Stimulated activated CD4-positive, alpha-beta T cell treated with anti-CD3 and anti-CD28 coated beads, Interleukin-2, amount 100 ng/mL, for 24 hours (primary cell): ENCODE measurements around the gene TAMALIN.

Experiments
- DNase-seq, 2 donors: peaks; one replicate each; pipeline ENCODE4 v3.0.0-alpha.2; 2020

TAMALIN gene

DNA sequence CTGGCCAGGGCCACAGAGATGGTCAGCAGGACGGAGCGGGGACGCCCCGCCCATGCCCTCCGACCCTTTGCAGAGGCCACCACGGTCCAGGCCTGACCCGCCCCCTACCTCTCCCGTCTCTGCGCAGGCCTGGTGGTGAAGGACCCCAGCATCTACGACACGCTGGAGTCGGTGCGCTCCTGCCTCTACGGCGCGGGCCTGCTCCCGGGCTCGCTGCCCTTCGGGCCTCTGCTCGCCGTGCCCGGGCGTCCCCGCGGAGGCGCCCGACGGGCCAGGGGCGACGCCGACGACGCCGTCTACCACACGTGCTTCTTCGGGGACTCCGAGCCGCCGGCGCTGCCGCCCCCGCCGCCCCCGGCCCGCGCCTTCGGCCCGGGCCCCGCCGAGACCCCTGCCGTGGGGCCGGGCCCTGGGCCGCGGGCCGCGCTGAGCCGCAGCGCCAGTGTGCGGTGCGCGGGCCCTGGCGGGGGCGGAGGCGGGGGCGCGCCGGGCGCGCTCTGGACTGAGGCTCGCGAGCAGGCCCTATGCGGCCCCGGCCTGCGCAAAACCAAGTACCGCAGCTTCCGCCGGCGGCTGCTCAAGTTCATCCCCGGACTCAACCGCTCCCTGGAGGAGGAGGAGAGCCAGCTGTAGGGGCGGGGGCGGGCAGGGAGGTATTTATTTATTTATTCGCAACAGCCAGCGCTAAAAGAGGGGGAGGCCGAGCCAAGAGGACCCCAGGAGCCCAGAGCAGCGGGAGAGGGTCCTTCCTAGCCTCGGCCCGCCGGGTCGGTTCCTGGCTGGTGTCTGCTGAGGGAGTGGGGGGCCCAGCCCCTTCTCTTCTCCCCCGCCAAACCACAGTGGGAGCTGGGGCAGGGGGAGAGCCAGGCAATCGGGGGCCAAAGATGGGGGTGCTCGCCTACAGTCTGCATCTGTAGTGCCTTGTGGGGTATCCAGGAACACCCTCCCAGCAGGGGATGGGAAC, 8.1 kb downstream of the TAMALIN start:
- DNase-seq, result no peak

DNA sequence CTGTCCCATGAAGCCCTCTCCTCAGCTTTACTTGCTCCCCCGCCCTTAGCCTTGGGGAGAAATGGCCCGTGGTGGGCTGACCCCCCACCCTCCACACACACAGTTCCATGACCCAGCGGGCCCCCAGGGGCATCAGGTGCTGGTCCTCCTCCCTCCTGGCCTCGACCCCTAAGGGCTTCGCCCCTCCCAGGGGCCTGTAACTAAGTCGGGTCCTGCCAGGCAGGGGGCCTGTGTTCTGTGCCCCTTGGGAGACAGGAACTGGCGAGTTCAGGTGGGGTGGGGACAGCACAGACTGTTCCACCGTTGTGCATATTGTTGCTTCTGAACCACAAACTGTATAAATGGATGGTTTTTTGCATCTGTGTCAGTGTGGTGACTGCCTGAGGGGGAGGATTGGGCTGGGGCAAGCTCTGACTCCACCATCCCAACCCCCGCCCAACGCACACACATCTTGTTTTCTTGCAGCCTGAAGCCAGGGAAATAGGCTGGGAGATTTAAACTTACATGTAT, 8.8 kb downstream of the TAMALIN start:
- DNase-seq, result no peak

DNA sequence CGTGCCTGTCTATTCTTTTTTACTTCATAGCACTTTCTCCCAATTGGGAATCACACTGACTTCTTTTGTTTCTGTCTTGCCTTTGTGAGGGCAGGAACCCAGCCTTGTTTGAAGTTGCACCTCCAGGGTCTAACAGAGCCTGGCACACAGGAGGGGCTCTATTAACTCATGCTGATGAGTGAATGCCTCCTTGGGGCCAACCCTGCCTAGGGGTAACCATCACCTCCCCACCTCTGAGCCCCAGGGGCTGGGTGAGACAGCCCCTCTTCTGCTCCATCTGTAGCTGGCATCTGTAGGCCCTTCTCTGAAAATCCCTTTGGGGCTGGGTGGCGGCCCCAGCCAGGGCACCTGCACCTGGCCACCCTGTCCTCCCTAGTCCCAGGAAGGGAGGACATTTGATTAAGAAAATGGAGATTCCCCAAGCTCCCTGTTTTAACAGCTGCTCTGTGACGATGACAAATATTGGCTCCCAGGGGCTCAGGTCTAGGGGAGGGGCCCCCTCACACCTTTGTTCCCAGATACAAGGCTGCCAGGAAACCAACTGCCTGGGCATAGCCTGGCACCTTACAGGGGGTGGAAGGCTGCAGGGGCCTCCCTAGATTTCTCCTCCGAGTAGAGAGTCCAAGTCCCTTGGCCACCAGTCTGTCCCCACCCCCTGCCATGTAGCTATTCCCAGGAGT, 11.8 kb downstream of the TAMALIN start:
- no peak for DNase-seq

DNA sequence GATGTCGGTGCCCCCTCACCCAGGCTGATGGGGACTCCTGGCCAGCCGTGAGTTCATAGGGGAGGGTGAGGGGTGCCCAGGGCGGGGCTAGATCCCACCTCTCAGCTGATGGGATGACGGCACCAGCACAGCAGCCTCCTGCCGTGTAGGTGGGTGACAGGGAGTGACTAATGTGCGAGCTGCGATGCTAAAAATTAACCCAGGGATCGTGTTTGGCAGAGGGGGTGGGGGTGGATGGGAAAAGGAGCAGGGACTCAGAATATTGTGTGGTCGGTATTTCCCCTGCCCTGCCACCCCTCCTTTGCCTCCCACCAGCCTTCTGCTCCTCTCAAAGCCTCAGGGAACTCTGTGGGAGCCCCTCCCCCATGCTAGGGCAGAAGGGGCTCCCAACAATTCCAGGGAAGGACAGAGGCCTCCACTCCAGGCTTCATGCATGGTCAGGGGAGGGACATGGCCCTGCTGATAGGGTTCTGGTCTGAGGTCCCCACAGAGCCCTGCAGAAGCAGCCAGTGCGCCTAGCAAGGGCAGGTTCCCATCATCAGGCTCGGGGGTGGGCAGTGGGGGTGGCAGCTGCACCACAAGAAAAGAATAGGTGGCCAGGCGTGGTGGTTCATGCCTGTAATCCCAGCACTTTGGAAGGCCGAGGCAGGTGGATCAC, 12.5 kb downstream of the TAMALIN start:
- no peak for DNase-seq

DNA sequence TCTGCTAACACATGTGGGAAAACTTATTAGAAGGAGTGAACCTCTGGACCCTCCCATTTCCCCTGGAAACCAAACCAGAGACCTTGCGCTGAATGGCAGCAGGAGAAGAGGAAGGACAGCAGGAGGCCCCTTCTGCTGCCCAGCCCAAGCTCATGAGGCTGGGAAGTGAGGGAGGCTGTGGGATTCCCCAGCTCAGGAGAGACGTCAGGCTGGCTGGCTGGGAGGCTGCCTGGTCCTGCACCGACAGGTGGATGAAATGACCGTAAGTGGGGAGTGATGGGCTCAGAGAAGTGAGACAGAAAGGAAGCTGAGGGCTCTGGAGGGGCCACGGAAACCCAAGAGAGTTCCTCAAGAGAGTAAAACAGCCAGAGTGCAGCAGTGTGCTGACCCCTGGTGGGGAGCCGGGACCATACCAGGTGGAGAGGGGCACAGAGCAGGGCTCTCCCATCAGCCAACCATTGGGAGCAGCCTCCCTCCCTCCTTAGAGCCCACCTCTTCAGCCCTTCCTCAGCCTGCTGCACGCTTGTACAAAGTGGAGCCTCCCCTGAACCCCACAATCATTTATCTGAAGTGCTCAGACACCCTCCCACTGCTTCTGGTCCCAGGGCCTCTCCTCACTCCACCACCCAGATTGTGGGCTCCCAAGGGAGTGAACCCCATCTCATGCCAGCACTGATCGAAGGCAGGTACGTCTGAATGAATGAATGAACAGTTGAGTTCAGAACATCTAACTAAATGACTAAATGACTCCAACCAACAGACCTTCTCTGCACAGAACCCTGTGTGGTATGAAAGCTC, 14.0 kb downstream of the TAMALIN start:
- DNase-seq, result peak; percentile 68 to 69

DNA sequence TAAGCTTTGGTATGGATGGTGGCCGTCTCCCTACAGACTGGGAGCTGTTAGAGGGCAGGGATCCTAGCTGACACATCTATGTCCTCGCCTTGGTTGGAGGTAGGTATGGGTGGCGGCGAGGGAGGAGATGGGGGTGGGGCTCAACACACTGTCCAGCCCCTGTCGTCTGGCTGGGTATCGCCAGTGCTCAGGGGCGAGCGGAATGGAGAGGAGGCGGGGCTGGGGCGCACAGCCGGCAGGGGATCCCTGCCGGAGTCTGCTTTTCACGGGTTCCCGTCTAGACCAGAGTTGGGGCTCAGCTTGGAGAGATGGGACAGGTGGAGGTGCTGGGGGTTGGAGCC, 16.1 kb downstream of the TAMALIN start:
- no peak for DNase-seq

DNA sequence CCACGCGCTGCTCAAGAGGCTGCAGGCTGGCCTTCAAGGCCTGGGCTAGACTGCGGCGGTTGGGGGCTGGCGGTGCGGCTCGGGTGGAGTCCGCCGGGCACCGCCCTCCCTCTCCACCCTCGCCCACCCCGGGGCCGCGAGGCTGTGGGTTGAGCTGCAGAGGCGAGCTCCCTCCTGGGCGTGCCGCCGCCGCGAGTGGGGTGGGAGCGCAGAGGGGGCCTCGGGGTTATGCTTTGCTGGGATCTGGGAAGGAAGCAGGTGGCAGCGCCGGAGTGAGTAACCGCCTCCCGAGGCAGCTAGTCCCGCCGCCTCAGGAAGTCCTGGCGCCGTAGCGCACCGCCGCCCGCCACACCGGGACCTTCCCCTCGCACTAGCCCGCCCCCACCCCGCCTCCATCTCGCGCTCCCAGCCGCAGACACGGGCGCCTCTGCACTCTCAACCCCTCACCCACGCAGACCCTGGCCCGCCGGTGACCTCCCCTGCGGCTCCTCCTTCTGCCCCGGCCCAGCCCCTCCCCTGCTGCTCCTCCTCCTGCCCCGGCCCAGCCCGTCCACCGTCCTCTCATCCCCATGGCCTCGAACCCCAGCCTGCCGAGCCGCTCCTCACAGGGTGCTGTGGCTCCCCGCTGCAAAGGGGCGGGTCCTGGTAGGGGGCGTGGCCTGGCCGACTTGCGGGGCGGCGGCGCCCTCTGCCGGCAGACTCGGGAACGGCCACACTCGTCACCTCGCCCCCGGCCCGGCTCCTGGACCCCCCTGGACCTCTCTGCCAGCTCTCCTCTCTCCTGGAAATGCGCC, 16.6 kb downstream of the TAMALIN start:
- peak; percentile 95 to 97 for DNase-seq

DNA sequence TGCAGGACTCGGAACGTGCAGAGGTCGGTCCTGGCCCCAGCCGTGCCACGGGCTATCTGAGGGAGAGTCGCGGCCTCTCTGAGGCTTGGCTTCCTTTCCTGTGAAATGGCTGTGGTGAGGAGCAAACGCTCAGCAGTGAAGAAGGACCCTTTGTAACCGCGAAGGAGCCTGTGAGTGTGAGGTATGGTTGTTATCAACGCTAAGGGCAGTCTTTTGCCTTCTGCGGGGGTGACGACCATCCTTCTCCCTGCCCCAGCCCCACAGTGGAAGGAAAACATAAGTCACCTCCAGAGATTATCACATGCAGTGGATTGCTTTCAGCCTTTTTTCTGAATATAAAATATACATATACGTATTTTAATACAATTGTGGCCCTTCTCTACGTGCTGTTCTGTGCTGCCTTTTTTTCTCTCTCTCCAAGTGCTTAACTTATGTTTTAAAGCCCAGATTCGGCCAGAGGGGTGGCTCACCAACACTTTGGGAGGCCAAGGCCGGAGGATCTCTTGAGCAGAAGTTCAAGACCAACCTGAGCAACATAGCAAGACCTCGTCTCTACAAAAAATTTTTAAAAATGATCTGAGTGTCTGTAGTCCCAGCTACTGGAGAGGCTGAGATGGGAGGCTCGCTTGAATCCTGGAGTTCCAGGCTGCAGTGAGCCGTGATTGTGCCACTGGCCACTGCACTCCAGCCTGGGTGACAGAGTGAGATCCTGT, 17.4 kb downstream of the TAMALIN start:
- no peak for DNase-seq

DNA sequence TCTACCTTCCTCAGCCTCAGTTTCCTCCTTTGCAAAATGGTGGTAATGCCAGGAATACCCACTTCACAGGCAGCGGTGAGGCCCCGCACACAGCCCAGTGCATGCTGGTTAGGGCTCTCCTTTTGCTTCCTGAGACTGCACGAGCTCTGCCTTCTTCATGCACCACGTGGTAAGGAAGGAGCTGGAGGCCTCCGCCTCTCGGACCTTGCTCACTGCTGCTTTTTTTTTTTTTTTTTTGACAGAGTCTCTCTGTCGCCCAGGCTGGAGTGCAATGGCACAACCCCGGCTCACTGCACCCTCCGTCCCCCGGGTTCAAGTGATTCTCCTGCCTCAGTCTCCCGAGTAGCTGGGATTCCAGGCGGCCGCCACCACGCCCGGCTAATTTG, 18.1 kb downstream of the TAMALIN start:
- peak; percentile 54 to 66 for DNase-seq

DNA sequence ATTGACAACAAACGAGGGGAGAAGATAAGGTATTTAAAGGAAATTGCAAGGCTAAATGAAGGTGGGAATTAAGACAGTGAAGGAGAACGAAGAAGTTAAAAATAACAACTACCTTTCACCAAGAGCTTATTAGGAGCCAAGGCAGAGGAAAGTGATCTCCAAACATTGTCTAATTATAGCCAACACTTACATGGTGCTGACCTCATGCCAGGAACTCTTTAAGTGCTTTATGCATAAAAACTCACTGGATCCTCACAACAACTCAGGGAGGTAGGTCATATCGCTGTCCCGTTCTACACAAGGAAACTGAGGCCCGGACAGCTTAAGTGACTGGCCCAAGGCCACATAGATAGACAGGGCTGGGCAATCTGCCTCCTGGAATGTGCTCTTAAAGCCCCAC, 19.5 kb downstream of the TAMALIN start:
- DNase-seq, result no peak

DNA sequence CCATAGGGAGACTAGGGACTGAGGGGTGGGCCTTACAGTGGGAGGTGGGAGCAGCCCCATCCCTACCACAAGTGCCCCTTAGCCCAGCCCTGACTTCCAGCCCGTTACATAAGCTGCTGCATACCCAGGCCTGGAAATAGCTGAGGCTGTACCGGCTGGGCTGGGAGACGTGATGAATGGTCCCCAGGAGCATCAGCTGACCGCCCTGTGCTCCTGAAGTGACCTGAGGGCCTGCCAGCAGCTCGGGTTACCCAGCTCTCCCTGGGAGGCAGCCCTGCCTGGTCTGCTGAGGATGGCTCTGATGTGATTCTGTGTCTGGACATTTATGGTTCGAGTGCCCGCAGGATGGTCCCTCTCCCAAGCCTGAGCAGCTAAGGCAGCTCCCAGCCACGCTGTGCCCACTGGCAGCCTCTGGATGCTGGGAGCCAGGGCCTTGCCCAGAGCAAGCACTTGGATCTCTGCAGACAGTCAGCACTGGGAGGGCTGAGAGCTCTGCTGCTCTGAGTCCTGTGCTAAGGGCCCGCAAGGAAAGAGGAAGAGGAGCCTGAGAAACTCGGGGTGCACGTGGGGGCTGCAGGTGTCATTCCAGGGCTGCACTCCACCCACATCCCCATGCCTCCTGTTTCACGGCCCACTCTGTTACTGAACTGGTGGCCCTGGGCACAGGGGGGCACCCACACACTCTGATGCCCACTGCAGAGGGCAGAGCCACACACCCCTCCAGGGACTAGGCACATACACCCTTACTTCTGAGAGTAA, 20.5 kb downstream of the TAMALIN start:
- no peak for DNase-seq

DNA sequence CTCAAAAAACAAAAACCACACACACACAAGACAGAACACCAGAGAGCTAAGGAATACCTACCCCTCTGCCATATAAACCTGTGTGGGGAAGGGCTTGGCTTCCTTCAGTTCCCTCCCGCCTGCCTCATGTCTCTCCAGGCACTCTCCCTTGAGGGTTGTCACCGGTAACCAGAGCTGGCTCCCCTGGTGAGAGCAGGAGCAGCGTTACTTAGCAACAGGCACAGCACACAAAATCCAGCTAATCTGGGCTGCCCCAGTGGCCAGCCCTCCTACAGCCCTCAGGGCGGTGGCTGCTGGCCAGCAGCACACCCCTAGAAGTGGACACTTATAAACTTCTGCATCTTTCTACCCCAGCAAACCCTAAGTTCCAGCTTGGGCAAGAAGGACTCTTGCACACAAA, 22.9 kb downstream of the TAMALIN start:
- no peak for DNase-seq

DNA sequence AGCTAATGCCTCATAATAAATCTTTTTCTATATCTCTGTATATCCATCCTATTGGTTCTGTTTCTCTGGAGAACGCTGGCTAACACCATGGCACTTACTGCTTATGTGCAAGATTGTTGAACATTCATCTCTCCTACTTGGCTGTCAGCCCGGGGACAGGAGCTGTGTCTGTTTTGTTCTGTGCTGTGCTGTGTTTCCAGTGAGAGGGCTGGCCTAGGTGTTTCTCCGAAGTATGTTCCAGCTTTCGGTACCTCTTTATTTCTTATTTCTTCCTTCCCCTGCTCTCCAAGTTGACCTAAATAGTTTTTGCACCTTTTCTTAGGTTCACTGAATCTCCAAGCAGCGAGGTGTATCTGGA, 25.7 kb downstream of the TAMALIN start:
- no peak for DNase-seq

DNA sequence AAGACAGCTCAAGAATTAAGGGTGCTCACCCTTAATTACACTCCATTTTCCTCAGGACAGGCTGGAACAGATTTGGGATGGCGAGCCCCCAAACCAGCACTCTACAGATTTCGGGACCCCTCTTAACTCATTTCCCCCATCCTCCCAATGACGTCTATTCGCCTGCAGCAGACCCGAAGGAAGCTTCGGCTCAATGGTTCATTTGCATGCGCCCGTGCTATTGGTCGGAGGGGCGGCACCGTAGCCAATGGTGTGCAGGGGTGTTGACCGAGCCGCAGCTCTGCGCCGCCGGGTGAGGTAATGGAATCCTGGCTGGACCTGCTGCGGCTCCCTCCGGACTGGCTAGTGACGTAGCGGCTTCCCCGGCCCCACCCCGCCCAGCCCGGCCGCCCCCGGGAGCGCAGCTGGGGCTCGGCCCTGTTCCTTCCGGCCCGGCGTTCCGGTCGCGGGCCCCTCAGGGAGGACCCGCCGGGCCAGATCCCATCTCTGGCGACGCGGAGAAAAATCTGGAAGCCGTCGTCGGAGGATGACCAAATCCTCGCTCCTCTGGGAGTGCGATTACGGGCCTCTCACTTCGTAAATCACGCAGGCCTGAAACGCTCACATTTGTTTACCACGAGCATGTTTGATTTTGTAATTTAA, 26.2 kb downstream of the TAMALIN start:
- peak; percentile 88 to 91 for DNase-seq

DNA sequence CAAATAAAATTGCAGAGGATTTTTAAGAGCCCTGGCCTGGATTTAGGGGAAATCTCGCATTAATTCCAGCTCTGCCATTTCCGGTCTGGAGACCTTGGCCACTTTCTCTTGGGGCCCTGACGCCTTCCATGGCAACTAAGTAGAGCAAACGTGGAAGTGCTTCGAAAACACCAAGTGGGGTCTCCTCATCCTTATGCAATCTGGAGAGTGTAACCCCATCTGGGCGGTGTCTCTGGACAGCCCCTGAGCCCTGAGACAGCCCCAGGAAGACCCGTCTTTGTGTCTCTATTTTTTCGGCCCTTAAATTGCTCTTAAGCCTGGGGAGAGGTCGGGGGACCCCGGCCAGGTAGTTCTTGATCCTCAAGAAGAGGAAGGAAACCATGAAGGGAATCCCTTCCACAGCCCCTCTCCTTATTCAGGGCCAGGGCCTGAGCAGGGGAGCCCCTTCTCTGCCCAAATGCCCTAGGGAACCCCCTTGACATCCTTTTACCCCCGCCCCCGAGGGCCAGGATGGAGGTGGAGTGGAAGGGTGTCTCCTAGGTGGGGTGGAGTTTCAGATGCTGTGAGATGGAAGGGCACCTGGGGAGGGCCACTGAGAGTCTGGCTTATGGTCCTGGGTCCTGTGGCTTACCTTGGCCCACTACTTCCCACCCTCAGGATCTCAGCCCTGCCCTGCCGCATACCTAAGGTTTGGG, 26.8 kb downstream of the TAMALIN start:
- no peak for DNase-seq

DNA sequence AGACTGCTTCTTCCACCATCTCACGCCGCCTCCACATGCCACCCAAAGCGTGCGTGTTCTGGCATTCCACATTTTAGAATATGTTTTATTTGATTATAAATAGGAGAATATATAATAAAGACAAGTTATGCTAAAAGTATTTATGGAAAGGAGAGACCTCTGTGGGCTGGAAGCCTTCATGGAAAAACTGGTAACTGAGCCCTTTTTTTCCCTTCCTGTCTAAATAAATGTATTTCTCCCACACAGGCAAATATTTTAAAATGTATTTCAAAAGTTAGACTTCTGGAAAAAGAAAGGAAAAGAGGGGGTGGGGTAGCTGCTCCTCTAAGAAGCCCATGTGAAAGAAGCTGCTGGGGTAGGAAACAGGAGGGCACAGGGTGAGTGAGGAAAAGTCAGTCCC, 28.4 kb downstream of the TAMALIN start:
- DNase-seq, result no peak

DNA sequence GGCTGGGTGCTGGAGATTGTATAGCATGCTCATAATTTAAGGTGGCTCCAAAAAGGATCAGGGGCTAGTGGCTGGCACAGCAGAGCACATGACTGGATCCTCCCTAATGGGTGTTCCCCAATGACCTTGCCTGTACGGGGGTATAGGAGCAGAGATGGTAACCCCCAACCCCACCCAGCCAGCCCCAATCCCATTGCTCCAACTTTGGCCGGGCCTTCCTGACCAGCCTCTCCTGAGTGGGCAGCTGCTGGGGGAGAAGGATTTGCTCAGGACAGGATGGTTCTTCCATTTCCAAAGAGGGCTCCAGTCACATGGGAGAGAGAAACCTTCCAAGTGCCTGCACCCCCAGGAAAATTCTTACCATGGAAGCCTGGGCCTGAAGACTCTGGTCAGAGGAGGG, 29.2 kb downstream of the TAMALIN start:
- DNase-seq, result no peak

DNA sequence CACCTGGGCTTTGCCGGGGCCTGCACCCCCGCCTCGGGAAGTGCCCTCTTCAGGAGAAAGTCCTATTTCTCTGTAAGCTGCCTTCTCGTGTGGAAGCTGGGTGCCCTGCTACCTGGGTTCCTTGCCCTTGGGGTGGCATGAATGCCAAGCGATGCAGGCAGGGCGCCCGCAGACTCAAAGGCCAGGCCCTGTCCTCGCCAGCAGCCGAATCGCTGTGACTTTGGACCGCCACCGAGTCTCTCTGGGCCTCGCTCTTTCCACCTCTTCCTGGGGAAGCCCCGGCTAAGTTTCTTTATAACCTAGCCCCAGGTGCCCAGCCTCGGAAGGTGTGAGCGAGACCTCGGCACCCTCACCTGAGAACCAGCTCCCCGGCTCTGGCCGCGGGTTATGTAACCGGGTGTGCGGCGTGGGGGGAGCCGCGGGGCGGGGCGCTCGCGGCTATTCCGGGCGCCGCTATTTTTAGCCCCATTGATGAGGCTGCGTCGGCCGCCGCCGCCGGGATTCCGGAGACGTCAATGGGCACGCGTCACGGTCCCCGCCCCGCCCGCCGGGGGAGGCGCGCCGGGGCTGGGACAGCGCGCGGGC, 29.9 kb downstream of the TAMALIN start:
- DNase-seq, result peak; percentile 76 to 83
